AG04449 (cell line): ENCODE results near the gene SIPA1.
"Not testable (repeated sequence)": the region's sequence is repeated elsewhere in the genome, so short reads cannot be mapped to it uniquely, and the experiment has no call there.

Experiments
- CTCF ChIA-PET: fragments of 350-600 bp; formaldehyde crosslinking; extraction: SDS; loops from one replicate; lab custom pipeline; 2021; ENCODE audit warnings: antibody characterized with exemption; lab: Yijun Ruan, JAX
- POLR2A ChIA-PET: fragments of 400-600, 350-600 bp; formaldehyde crosslinking; extraction: SDS; loops from one replicate; lab custom pipeline; 2020; ENCODE audit warnings: antibody characterized with exemption, inconsistent platforms; lab: Yijun Ruan, JAX
- DNase-seq: peaks from one replicate; pipeline ENCODE4 v3.0.0-alpha.2; 2010; ENCODE audit warnings: low read depth, low spot score
- H3K4me3 ChIP-seq: 2 replicates; pipeline ENCODE4 v1.5.1; 2011; ENCODE audit warnings: low read depth, mild to moderate bottlenecking, control low read depth, low read length
- TF ChIP-seq, protein P1 (sequence below): IDR thresholded peaks from one replicate; pipeline ENCODE4 v1.5.1; 2011; ENCODE audit warnings: mild to moderate bottlenecking, moderate library complexity, low read length, control low read depth, inconsistent platforms; ENCODE audit not compliant: insufficient read depth; ENCODE audit errors: missing control alignments

The SIPA1 gene

DNA sequence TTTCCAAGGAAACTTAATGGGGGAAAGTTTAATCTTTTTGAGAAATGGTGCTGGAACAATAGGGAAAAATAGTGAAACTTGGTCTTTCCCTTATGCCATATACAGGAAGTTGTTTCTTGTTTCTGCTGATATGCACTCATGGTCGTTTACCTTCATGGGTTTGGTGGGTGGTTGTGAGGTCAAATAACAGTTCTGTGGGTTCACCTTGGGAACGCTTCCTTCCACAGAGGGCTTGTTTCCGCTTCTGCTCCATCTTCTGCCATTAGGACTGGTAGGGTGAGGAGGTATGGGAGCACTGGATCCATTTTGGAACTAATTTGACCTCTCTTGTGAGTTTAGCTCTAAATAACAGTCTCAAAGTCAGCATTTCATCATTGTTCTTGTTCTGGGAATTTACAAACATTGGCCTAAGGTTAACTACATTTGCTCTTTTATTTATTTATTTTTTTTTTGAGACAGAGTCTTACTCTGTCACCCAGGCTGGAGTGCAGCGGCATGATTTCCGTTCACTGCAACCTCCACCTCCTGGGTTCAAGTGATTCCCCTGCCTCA lies 42.4 kb downstream of the SIPA1 start:
- TF ChIP-seq, protein P1, sequence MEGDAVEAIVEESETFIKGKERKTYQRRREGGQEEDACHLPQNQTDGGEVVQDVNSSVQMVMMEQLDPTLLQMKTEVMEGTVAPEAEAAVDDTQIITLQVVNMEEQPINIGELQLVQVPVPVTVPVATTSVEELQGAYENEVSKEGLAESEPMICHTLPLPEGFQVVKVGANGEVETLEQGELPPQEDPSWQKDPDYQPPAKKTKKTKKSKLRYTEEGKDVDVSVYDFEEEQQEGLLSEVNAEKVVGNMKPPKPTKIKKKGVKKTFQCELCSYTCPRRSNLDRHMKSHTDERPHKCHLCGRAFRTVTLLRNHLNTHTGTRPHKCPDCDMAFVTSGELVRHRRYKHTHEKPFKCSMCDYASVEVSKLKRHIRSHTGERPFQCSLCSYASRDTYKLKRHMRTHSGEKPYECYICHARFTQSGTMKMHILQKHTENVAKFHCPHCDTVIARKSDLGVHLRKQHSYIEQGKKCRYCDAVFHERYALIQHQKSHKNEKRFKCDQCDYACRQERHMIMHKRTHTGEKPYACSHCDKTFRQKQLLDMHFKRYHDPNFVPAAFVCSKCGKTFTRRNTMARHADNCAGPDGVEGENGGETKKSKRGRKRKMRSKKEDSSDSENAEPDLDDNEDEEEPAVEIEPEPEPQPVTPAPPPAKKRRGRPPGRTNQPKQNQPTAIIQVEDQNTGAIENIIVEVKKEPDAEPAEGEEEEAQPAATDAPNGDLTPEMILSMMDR = no peak
- ChIA-PET CTCF (interaction anchor here (0.8 to 0.9 kb wide), 2 partner anchors 9 to 25 kb away, joined by 3 to 4 read pairs; no protein-coding TSS in a partner anchor), POLR2A (no interaction called here)
- H3K4me3 ChIP-seq = no peak overlapping the region
- no peak for DNase-seq

DNA sequence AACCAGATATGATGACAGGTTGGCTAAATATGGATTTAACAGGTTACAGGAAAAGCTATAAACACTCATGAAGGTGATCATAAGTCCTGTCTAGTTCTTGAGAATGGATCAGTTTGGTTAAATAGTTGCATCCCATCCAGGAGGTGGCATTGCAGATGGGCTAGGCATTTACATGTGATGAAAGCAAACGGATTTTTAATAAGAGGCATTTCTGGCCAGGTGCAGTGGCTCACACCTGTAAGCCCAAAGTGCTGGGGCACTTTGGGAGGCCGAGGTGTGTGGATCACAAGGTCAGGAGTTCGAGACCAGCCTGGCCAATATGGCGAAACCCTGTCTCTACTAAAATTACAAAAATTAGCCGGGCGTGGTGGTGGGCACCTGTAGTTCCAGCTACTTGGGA lies 45.6 kb downstream of the SIPA1 start:
- POLR2A ChIA-PET, DNase-seq, H3K4me3 ChIP-seq: not testable (repeated sequence)
- CTCF ChIA-PET = interaction anchor here (0.6 to 0.8 kb wide), 2 partner anchors 22 to 305 kb away, joined by 3 read pairs; no protein-coding TSS in a partner anchor

DNA sequence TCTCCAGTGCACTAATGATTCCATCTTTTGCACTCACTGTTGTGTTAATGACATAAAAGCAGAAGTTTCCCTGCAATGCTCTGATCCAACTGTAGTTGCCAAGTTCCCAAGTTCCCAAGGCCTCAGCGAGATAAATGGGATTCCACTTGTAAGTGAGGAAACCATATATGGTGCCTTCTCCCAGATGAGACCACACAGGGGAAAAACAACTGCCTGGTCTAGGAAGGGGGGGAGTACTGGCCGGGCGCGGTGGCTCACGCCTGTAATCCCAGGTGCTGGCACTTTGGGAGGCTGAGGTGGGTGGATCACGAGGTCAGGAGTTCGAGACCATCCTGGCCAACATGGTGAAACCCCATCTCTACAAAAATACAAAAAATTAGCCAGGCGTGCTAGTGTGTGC lies 48.1 kb downstream of the SIPA1 start:
- no peak for DNase-seq
- H3K4me3 ChIP-seq = no peak overlapping the region
- POLR2A ChIA-PET = no interaction called here
- TF ChIP-seq, protein P1 = no peak
- CTCF ChIA-PET = no interaction called here

DNA sequence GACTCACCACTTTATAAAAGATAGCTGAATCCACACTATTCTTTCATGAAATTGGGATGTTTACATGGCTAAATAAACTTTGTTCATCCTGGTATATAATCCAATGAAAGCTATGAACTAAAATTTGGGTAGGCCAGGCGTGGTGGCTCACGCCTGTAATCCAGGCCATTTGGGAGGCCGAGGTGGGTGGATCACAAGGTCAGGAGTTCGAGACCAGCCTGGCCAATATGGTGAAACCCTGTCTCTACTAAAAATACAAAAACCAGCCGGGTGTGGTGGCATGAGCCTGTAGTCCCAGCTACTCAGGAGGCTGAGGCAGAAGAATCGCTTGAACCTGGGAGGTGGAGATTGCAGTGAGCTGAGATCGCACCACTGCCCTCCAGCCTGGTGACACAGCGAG lies 53.9 kb downstream of the SIPA1 start:
- not testable (repeated sequence) for DNase-seq, H3K4me3 ChIP-seq
- POLR2A ChIA-PET = interaction anchor here (0.7 kb wide), 1 partner anchor 78 kb away, joined by 3 read pairs; no protein-coding TSS in a partner anchor
- CTCF ChIA-PET = interaction anchor here (0.8 to 2.4 kb wide), 3 partner anchors 14 to 131 kb away, joined by 3 to 11 read pairs (median 5); no protein-coding TSS in a partner anchor

DNA sequence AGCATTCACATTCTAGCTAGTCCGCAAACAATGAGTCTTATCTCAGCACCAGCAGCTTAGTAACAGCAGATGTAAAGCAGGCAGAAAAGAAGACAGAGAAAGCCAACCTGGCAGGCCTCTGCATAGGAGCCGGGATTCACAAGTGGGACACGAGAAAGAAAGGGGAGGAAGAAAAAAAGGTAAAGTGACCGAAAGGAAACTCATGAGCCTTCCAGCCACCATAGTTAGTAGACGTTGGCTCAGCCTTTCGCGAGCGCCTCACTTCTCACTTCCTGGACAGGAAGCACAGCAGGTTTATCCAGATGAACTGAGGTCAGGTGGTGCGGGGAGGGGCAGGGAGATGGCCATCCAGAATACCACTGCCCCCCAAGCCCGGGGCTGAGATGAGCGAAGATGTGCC lies 54.5 kb downstream of the SIPA1 start:
- TF ChIP-seq, protein P1 = no peak
- ChIA-PET POLR2A (interaction anchor here (0.7 kb wide), 1 partner anchor 78 kb away, joined by 3 read pairs; no protein-coding TSS in a partner anchor), CTCF (interaction anchor here (1.2 to 2.4 kb wide), 2 partner anchors 13 to 15 kb away, joined by 5 to 11 read pairs; no protein-coding TSS in a partner anchor)
- no peak for DNase-seq
- no peak overlapping the region for H3K4me3 ChIP-seq

DNA sequence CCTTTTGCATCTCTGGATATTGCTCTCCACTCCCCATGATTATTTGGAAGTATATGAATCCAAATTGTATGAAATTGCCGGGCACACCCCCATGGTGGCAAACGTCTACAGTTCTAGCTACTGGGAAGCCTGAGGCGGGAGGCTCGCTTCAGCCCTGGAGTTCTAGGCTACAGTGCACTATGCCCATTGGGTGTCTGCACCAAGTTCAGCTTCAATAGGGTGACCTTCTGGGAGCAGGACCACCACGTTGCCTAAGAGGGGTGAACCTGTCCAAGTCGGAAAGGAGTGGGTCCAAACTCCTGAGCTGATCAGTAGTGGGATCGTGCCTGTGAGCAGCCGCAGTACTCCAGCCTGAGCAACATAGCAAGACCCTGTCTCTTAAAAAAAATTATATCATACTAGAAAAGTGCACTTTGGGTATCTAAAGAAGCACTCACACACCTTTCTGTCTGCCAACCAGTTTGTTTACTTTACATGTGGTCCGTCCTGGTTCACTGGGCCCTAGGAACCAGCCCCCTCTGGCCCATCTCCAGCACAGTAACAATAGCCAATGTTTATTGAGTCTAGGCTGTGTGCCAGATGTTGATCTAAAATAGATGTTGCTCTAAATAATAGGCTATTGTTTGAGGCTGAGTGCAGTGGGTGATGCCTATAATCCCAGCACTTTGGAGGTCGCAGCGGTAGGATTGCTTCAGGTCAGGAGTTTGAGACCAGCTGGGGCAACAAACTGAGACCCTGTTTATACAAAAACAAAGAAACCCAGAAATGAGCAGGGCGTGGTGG lies 57.7 kb downstream of the SIPA1 start:
- POLR2A ChIA-PET = no interaction called here
- DNase-seq = no peak

More for the DNA sequence above, 57.7 kb downstream of the SIPA1 start:
- H3K4me3 ChIP-seq = no peak overlapping the region
- TF ChIP-seq, protein P1 = no peak
- CTCF ChIA-PET = interaction anchor here (0.9 to 4.3 kb wide), 5 partner anchors 10 to 189 kb away, joined by 3 to 18 read pairs (median 3); partner anchors contain the start of gene KAT5
